Caco-2 (cell line): ENCODE measurements around the gene TTC28. TPM values are rescaled to one million over a fixed set of nuclear protein-coding genes. Genes with fewer than 3 reads are reported as not detected.

ENCODE experiments used
- BruUV-seq: library from RNA; stranded (reverse); fragments of 400-500 nt; replicated peaks from 2 replicates; lab custom pipeline; 2021; lab: Mats Ljungman, UMichigan
- CTCF ChIA-PET: fragments of 300-600 bp; sonication (Branson Sonifier 250); formaldehyde crosslinking; loops from one replicate; lab custom pipeline; 2022; ENCODE audit warnings: antibody characterized with exemption; lab: Charles Lee
- POLR2A ChIA-PET: fragments of 300-600 bp; sonication (Branson Sonifier 250); formaldehyde crosslinking; loops from one replicate; lab custom pipeline; 2022; ENCODE audit warnings: antibody characterized with exemption; lab: Charles Lee
- DNase-seq, 2 experiments: peaks; one replicate each; pipeline versions ENCODE4 v3.0.0 to v3.0.0-alpha.2; 2020 to 2022
- H3K27me3 ChIP-seq: replicated peaks from 2 replicates; pipeline ENCODE4 v1.6.0; 2011; ENCODE audit warnings: low read length; ENCODE audit not compliant: control insufficient read depth, insufficient read depth
- H3K36me3 ChIP-seq: 2 replicates; pipeline ENCODE4 v1.5.1; 2011; ENCODE audit warnings: low read length; ENCODE audit not compliant: control insufficient read depth, insufficient read depth
- H3K4me1 ChIP-seq: fragments of 250-450 bp; sonication (Bioruptor Pico); 2 replicates; pipeline ENCODE4 v1.5.1; 2020; ENCODE audit warnings: mild to moderate bottlenecking
- H3K4me3 ChIP-seq: 2 replicates; pipeline ENCODE4 v1.5.1; 2011; ENCODE audit warnings: low read depth, mild to moderate bottlenecking, control low read depth, low read length
- H3K9me3 ChIP-seq: fragments of 250-450 bp; sonication (Bioruptor Pico); 2 replicates; pipeline ENCODE4 v1.5.1; 2020; ENCODE audit warnings: mild to moderate bottlenecking, moderate library complexity
- H3K27ac Mint-ChIP-seq: one replicate; pipeline ENCODE4 v1.8.0; 2022; ENCODE audit warnings: mixed read lengths; ENCODE audit not compliant: unreplicated experiment
- H3K27me3 Mint-ChIP-seq: one replicate; pipeline ENCODE4 v1.8.0; 2022; ENCODE audit warnings: mixed read lengths; ENCODE audit not compliant: insufficient read depth, unreplicated experiment
- H3K36me3 Mint-ChIP-seq: one replicate; pipeline ENCODE4 v1.8.0; 2022; ENCODE audit warnings: mild to moderate bottlenecking, mixed read lengths; ENCODE audit not compliant: insufficient read depth, unreplicated experiment
- H3K4me1 Mint-ChIP-seq: one replicate; pipeline ENCODE4 v1.8.0; 2022; ENCODE audit warnings: low read depth, mixed read lengths; ENCODE audit not compliant: unreplicated experiment
- H3K4me3 Mint-ChIP-seq: one replicate; pipeline ENCODE4 v1.8.0; 2022; ENCODE audit warnings: mild to moderate bottlenecking, moderate library complexity, mixed read lengths; ENCODE audit not compliant: unreplicated experiment
- H3K9me3 Mint-ChIP-seq: one replicate; pipeline ENCODE4 v1.8.0; 2022; ENCODE audit warnings: mixed read lengths; ENCODE audit not compliant: unreplicated experiment
- intact Hi-C: fragments of 100-400 bp; cut with micrococcal nuclease; formaldehyde crosslinking; loops from one replicate; pipeline ENCODE4 v1.10.0; 2022; ENCODE audit not compliant: unreplicated experiment
- total RNA-seq: library from RNA; stranded (reverse); gene quantifications from 2 replicates; pipeline ENCODE4 v1.2.3, GENCODE V29; 2022
- TF ChIP-seq, protein P1 (sequence below), 2 experiments: fragments of 200-600 bp in 1 of 2; IDR thresholded peaks; 1 replicate in 1 of 2; 2 replicates in 1 of 2; pipeline versions ENCODE4 v1.5.1 to v1.8.0; 2011 to 2022; ENCODE audit warnings: antibody characterized with exemption in 1 of 2, control low read depth in 1 of 2, inconsistent platforms in 1 of 2, low read depth in 1 of 2, low read length in 1 of 2, mild to moderate bottlenecking in 1 of 2, moderate library complexity in 1 of 2; ENCODE audit not compliant: insufficient read depth in 1 of 2, severe bottlenecking in 1 of 2, unreplicated experiment in 1 of 2

TTC28 gene
- total RNA-seq, 1 experiment from 2014 or later: 12.0 TPM

GRCh38 chr22:28095316-28096095, 584.1 kb downstream of the TTC28 start:
- no TSS peak for BruUV-seq
- no peaks in the 10 kb centered on the region for H3K27me3 Mint-ChIP-seq
- no peak overlapping the region for H3K4me3 ChIP-seq
- no peaks in the 10 kb centered on the region for H3K9me3 Mint-ChIP-seq
- no peak for DNase-seq
- no peaks in the 10 kb centered on the region for H3K27me3 ChIP-seq
- ChIA-PET POLR2A (no interaction called here), CTCF (no interaction called here)
- no peaks in the 10 kb centered on the region for H3K9me3 ChIP-seq
- TF ChIP-seq, protein P1, sequence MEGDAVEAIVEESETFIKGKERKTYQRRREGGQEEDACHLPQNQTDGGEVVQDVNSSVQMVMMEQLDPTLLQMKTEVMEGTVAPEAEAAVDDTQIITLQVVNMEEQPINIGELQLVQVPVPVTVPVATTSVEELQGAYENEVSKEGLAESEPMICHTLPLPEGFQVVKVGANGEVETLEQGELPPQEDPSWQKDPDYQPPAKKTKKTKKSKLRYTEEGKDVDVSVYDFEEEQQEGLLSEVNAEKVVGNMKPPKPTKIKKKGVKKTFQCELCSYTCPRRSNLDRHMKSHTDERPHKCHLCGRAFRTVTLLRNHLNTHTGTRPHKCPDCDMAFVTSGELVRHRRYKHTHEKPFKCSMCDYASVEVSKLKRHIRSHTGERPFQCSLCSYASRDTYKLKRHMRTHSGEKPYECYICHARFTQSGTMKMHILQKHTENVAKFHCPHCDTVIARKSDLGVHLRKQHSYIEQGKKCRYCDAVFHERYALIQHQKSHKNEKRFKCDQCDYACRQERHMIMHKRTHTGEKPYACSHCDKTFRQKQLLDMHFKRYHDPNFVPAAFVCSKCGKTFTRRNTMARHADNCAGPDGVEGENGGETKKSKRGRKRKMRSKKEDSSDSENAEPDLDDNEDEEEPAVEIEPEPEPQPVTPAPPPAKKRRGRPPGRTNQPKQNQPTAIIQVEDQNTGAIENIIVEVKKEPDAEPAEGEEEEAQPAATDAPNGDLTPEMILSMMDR (IDR thresholded peaks at IDR 0.05; ENCODE audit: insufficient read depth in 1 of 2, low read depth in 1 of 2, low read length in 1 of 2, severe bottlenecking in 1 of 2, unreplicated experiment in 1 of 2): no peak
- no peak overlapping the region for H3K4me3 Mint-ChIP-seq
- H3K27ac Mint-ChIP-seq: no peak overlapping the region
- no peaks in the 10 kb centered on the region for H3K4me1 Mint-ChIP-seq
- H3K4me1 ChIP-seq: no peaks in the 10 kb centered on the region
- no peaks in the 10 kb centered on the region for H3K36me3 ChIP-seq
- intact Hi-C loops: no loop called here
- no peaks in the 10 kb centered on the region for H3K36me3 Mint-ChIP-seq

DNA sequence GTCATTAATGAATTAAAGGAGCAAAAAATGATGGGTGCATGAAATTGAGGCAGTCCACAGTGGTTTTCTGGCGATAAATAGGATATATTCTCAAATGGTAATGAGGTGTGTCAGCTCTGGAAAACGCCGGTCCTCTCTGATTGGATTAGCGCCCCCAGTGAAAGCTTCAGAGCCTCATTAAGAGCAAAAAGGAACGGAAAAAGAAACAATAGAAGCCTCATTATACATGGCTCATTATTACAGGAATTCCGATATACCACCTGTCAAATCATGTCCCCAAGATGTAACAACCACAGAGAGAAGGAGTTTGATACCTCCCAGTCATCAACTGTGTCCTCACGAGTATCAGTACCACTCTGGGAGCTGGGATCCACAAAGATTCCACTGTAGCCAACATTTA, 584.9 kb downstream of the TTC28 start:
- ChIA-PET CTCF (no interaction called here), POLR2A (no interaction called here)
- intact Hi-C loops: no loop called here
- Histone ChIP-seq H3K4me1 (no peaks in the 10 kb centered on the region), H3K27me3 (no peaks in the 10 kb centered on the region), H3K4me3 (no peak overlapping the region), H3K36me3 (no peaks in the 10 kb centered on the region), H3K9me3 (no peaks in the 10 kb centered on the region)
- Mint-ChIP-seq H3K27ac (no peak overlapping the region), H3K9me3 (no peaks in the 10 kb centered on the region), H3K27me3 (no peaks in the 10 kb centered on the region), H3K36me3 (no peaks in the 10 kb centered on the region), H3K4me3 (no peak overlapping the region), H3K4me1 (no peaks in the 10 kb centered on the region)
- TF ChIP-seq, protein P1 (IDR thresholded peaks at IDR 0.05; ENCODE audit: insufficient read depth in 1 of 2, low read depth in 1 of 2, low read length in 1 of 2, severe bottlenecking in 1 of 2, unreplicated experiment in 1 of 2): no peak
- DNase-seq: no peak
- BruUV-seq: no TSS peak

DNA sequence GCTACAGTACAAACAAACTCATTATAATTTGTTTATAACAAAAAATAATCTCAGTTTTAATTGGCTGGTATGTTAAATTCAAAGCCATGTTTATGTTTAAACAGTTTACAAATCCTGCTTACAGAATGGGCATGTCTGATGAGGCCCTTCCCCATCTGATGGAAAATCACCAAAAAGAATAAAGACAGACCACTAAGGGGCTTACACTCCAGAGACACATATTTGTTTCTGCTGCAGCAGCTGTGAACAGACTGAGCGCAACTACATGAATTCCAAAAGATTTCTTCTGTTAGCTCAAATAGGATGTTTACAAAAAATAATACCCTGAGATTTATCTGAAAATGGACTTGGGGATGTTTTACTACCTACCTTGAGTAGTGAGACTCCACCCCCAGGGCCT, 585.9 kb downstream of the TTC28 start:
- intact Hi-C loops: no loop called here
- Mint-ChIP-seq H3K4me3 (no peak overlapping the region), H3K27me3 (no peaks in the 10 kb centered on the region), H3K9me3 (no peaks in the 10 kb centered on the region), H3K4me1 (no peaks in the 10 kb centered on the region), H3K27ac (no peak overlapping the region), H3K36me3 (no peaks in the 10 kb centered on the region)
- Histone ChIP-seq H3K9me3 (no peaks in the 10 kb centered on the region), H3K4me1 (no peaks in the 10 kb centered on the region), H3K36me3 (no peaks in the 10 kb centered on the region), H3K4me3 (no peak overlapping the region), H3K27me3 (no peaks in the 10 kb centered on the region)
- TF ChIP-seq, protein P1 (IDR thresholded peaks at IDR 0.05; ENCODE audit: insufficient read depth in 1 of 2, low read depth in 1 of 2, low read length in 1 of 2, severe bottlenecking in 1 of 2, unreplicated experiment in 1 of 2): no peak
- ChIA-PET CTCF (no interaction called here), POLR2A (no interaction called here)
- DNase-seq: no peak
- BruUV-seq: no TSS peak
